ENCODE results near the gene HCFC1. TPM values are rescaled to one million over a fixed set of nuclear protein-coding genes. Genes with fewer than 3 reads are reported as not detected.

Gene HCFC1
- total RNA-seq, 1 donor from 2014 or later: 99.9 TPM

- TF ChIP-seq, protein P1, sequence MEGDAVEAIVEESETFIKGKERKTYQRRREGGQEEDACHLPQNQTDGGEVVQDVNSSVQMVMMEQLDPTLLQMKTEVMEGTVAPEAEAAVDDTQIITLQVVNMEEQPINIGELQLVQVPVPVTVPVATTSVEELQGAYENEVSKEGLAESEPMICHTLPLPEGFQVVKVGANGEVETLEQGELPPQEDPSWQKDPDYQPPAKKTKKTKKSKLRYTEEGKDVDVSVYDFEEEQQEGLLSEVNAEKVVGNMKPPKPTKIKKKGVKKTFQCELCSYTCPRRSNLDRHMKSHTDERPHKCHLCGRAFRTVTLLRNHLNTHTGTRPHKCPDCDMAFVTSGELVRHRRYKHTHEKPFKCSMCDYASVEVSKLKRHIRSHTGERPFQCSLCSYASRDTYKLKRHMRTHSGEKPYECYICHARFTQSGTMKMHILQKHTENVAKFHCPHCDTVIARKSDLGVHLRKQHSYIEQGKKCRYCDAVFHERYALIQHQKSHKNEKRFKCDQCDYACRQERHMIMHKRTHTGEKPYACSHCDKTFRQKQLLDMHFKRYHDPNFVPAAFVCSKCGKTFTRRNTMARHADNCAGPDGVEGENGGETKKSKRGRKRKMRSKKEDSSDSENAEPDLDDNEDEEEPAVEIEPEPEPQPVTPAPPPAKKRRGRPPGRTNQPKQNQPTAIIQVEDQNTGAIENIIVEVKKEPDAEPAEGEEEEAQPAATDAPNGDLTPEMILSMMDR (IDR thresholded peaks at IDR 0.05; ENCODE audit: unreplicated experiment): no peak
- H3K27ac Mint-ChIP-seq: peak within 1 kb of the TSS; percentile 64
- H3K36me3 Mint-ChIP-seq: peaks cover 7% of the 10 kb centered on the region
- H3K4me3 Mint-ChIP-seq: peak within 1 kb of the TSS; percentile 86
- H3K9me3 Mint-ChIP-seq: peaks cover 3% of the 10 kb centered on the region
- H3K4me1 Mint-ChIP-seq: peaks cover 5% of the 10 kb centered on the region
- H3K27me3 Mint-ChIP-seq (ENCODE audit: low read depth): no peaks in the 10 kb centered on the region
- peak in 1 of 2 experiments; percentile 59 for DNase-seq (ENCODE audit: low spot score in 2 of 2, unreplicated experiment in 2 of 2)
Measured at GRCh38 chrX:153934762-153935325, 36.8 kb downstream of the HCFC1 start, which contains the start of gene NAA10. Gene NAA10 (minus strand): TSS chrX:153935037. CDS start chrX:153934904, 133 bp downstream.

DNA sequence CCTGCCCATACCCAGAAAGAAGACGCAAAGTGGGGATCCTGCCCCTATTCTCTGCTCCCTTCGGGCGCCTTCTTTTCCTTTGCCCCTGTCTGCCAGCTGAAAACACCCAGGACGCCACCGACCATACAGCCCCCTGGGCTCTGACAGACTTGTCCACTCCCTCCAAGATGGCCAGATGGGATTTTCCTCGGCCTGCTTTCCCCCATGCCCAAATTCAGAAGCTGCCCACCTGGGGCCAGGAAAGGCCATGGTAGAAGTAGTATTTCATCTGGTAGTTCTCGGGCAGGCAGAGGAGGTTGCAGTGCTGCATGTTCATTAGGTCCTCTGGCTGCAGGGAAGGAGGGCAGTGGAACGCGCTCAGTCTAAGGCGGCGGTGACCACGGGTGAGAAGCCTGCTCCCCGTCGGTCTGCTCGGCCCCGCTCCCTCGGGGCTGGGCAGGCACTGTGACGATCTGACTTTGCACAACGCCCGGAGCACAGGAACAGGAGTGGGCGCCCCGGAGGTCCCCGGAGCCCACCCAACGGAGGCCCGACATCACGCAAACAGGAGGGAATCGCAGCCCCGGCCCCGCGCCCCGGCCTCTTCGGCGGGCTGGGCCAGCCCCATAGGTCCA is 37.4 kb downstream of the HCFC1 start:
- no peaks in the 10 kb centered on the region for H3K27me3 Mint-ChIP-seq (ENCODE audit: low read depth)
- H3K9me3 Mint-ChIP-seq: peaks cover 3% of the 10 kb centered on the region
- DNase-seq (ENCODE audit: low spot score in 2 of 2, unreplicated experiment in 2 of 2): no peak
- H3K4me3 Mint-ChIP-seq: peak overlapping the region; percentile 86
- peak overlapping the region; percentile 64 for H3K27ac Mint-ChIP-seq
- TF ChIP-seq, protein P1 (IDR thresholded peaks at IDR 0.05; ENCODE audit: unreplicated experiment): no peak
- peaks cover 7% of the 10 kb centered on the region for H3K36me3 Mint-ChIP-seq
- peaks cover 5% of the 10 kb centered on the region for H3K4me1 Mint-ChIP-seq

GRCh38 chrX:153933748-153934147 is 37.9 kb downstream of the HCFC1 start:
- DNase-seq (ENCODE audit: low spot score in 2 of 2, unreplicated experiment in 2 of 2): no peak
- Mint-ChIP-seq H3K36me3 (peaks cover 8% of the 10 kb centered on the region), H3K9me3 (peaks cover 3% of the 10 kb centered on the region), H3K4me3 (peak overlapping the region; percentile 86), H3K27me3 (ENCODE audit: low read depth) (no peaks in the 10 kb centered on the region), H3K4me1 (peaks cover 5% of the 10 kb centered on the region), H3K27ac (peak overlapping the region; percentile 64)
- TF ChIP-seq, protein P1 (IDR thresholded peaks at IDR 0.05; ENCODE audit: unreplicated experiment): no peak

DNA sequence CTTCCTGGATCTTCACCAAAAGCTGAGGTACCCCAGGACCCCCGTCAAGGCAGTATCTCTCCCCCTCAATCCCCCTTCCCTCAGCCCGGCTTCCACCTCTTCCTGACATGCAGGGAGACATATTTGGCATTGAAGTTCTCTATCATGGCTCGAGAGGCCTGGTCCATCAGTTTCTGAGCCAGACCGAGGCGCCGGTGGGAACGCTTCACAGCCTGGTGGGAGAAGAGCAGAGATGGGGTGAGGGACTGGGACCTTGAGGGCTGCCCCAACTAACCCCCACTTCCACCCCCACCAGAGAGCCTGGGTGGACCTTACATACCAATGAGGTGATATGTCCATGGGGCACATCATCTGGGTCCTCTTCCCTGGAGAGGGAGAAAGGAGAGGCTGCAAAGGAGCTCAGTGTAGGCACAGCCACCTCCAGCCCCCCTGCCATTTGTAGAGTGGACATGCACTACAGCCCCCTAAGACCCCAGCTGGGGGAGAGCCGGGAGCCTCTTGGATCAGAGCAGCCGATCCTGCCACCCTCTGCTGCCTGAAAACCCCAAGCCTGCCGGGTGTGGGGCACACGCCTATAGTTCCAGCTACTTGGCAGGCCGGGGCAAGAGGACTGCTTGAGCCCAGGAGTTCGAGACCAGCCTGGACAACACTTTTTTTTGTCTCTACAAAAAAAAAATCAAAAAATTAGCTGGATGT is 39.2 kb downstream of the HCFC1 start:
- peaks cover 8% of the 10 kb centered on the region for H3K36me3 Mint-ChIP-seq
- no peak overlapping the region for H3K4me3 Mint-ChIP-seq
- TF ChIP-seq, protein P1 (IDR thresholded peaks at IDR 0.05; ENCODE audit: unreplicated experiment): no peak
- no peak overlapping the region for H3K27ac Mint-ChIP-seq
- no peaks in the 10 kb centered on the region for H3K27me3 Mint-ChIP-seq (ENCODE audit: low read depth)
- H3K9me3 Mint-ChIP-seq: peaks cover 3% of the 10 kb centered on the region
- H3K4me1 Mint-ChIP-seq: peaks cover 10% of the 10 kb centered on the region
- DNase-seq (ENCODE audit: low spot score in 2 of 2, unreplicated experiment in 2 of 2): no peak

- peaks cover 17% of the 10 kb centered on the region for H3K4me1 Mint-ChIP-seq
- H3K36me3 Mint-ChIP-seq: peaks cover 8% of the 10 kb centered on the region
- no peaks in the 10 kb centered on the region for H3K27me3 Mint-ChIP-seq (ENCODE audit: low read depth)
- no peak overlapping the region for H3K27ac Mint-ChIP-seq
- TF ChIP-seq, protein P1 (IDR thresholded peaks at IDR 0.05; ENCODE audit: unreplicated experiment): no peak
- peaks cover 3% of the 10 kb centered on the region for H3K9me3 Mint-ChIP-seq
- DNase-seq (ENCODE audit: low spot score in 2 of 2, unreplicated experiment in 2 of 2): no peak
- no peak overlapping the region for H3K4me3 Mint-ChIP-seq
Measured at GRCh38 chrX:153931748-153932147, 39.9 kb downstream of the HCFC1 start.
